Measurements from ENCODE around the gene TRIM63.

The TRIM63 gene

DNA sequence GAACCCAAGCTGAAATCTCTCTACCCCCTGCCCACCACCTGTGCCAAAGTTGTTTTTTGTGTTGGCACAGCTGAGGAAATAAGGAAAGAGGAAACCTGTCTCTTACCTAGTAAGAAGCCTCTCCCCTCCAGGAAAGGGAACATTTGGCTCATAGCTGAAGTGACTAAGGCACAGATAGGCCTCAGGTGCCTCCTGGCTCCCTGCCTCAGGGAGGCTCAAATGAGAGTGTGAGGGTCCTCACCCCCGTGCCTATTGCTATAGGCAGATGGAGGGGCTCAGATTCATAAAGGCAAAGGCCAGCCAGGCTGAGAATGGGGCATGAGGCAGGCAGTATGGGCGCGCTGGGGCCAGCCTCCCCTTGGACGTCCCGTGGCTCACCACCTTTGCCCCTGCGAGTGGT lies 29.0 kb downstream of the TRIM63 start:
- H3K4me1 ChIP-seq (ENCODE audit: control insufficient read depth, insufficient read depth, low read length), result no peaks in the 10 kb centered on the region
- no peaks in the 10 kb centered on the region for H3K9me3 ChIP-seq (ENCODE audit: control insufficient read depth, insufficient read depth, low read depth, low read length)
- CTCF ChIA-PET, result interaction anchor here (0.6 to 7.5 kb wide), 6 partner anchors 9 to 378 kb away, joined by 3 to 80 read pairs (median 4); no protein-coding TSS in a partner anchor
- POLR2A ChIA-PET, result no interaction called here
- H3K36me3 ChIP-seq (ENCODE audit: control insufficient read depth in 2 of 2, insufficient read depth in 1 of 2, low read length in 2 of 2), result no peaks in the 10 kb centered on the region
- no peak overlapping the region for H3K4me3 ChIP-seq (ENCODE audit: low read depth, low read length)
- TF ChIP-seq GLI4 (tag by site-specific recombination; IDR thresholded peaks at IDR 0.05) (no peak), TRIM28 (IDR thresholded peaks at IDR 0.05; ENCODE audit: borderline replicate concordance, low read length) (no peak), ZNF341 (tag by site-specific recombination; IDR thresholded peaks at IDR 0.05; ENCODE audit: low read depth) (no peak), ZSCAN23 (tag by site-specific recombination; IDR thresholded peaks at IDR 0.05) (no peak), ZBTB8A (tag by site-specific recombination; IDR thresholded peaks at IDR 0.05) (no peak), ZNF169 (tag by site-specific recombination; IDR thresholded peaks at IDR 0.05) (no peak), ZNF10 (tag by site-specific recombination; IDR thresholded peaks at IDR 0.05) (no peak), GFI1B (tag by site-specific recombination; IDR thresholded peaks at IDR 0.05) (no peak), ZNF416 (tag by site-specific recombination; IDR thresholded peaks at IDR 0.05) (no peak), ZNF792 (tag by site-specific recombination; IDR thresholded peaks at IDR 0.05) (no peak), ZIC2 (tag by site-specific recombination; IDR thresholded peaks at IDR 0.05) (no peak)
- TF ChIP-seq, protein P1, sequence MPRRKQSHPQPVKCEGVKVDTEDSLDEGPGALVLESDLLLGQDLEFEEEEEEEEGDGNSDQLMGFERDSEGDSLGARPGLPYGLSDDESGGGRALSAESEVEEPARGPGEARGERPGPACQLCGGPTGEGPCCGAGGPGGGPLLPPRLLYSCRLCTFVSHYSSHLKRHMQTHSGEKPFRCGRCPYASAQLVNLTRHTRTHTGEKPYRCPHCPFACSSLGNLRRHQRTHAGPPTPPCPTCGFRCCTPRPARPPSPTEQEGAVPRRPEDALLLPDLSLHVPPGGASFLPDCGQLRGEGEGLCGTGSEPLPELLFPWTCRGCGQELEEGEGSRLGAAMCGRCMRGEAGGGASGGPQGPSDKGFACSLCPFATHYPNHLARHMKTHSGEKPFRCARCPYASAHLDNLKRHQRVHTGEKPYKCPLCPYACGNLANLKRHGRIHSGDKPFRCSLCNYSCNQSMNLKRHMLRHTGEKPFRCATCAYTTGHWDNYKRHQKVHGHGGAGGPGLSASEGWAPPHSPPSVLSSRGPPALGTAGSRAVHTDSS (tag by site-specific recombination; IDR thresholded peaks at IDR 0.05), result no peak
- TF ChIP-seq, protein P2, sequence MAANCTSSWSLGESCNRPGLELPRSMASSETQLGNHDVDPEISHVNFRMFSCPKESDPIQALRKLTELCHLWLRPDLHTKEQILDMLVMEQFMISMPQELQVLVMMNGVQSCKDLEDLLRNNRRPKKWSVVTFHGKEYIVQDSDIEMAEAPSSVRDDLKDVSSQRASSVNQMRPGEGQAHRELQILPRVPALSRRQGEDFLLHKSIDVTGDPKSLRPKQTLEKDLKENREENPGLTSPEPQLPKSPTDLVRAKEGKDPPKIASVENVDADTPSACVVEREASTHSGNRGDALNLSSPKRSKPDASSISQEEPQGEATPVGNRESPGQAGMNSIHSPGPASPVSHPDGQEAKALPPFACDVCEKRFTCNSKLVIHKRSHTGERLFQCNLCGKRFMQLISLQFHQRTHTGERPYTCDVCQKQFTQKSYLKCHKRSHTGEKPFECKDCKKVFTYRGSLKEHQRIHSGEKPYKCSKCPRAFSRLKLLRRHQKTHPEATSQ (tag by site-specific recombination; IDR thresholded peaks at IDR 0.05), result no peak
- TF ChIP-seq, protein P3, sequence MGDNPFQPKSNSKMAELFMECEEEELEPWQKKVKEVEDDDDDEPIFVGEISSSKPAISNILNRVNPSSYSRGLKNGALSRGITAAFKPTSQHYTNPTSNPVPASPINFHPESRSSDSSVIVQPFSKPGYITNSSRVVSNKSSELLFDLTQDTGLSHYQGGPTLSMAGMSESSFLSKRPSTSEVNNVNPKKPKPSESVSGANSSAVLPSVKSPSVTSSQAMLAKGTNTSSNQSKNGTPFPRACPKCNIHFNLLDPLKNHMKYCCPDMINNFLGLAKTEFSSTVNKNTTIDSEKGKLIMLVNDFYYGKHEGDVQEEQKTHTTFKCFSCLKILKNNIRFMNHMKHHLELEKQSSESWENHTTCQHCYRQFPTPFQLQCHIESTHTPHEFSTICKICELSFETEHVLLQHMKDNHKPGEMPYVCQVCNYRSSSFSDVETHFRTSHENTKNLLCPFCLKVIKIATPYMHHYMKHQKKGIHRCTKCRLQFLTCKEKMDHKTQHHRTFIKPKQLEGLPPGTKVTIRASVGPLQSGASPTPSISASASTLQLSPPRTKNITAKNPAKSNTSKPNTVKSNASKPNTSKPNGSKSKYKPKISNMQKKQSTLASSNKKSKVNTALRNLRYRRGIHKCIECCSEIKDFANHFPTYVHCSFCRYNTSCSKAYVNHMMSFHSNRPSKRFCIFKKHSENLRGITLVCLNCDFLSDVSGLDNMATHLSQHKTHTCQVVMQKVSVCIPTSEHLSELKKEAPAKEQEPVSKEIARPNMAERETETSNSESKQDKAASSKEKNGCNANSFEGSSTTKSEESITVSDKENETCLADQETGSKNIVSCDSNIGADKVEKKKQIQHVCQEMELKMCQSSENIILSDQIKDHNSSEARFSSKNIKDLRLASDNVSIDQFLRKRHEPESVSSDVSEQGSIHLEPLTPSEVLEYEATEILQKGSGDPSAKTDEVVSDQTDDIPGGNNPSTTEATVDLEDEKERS (tag by site-specific recombination; IDR thresholded peaks at IDR 0.05), result no peak
- TF ChIP-seq, protein P4, sequence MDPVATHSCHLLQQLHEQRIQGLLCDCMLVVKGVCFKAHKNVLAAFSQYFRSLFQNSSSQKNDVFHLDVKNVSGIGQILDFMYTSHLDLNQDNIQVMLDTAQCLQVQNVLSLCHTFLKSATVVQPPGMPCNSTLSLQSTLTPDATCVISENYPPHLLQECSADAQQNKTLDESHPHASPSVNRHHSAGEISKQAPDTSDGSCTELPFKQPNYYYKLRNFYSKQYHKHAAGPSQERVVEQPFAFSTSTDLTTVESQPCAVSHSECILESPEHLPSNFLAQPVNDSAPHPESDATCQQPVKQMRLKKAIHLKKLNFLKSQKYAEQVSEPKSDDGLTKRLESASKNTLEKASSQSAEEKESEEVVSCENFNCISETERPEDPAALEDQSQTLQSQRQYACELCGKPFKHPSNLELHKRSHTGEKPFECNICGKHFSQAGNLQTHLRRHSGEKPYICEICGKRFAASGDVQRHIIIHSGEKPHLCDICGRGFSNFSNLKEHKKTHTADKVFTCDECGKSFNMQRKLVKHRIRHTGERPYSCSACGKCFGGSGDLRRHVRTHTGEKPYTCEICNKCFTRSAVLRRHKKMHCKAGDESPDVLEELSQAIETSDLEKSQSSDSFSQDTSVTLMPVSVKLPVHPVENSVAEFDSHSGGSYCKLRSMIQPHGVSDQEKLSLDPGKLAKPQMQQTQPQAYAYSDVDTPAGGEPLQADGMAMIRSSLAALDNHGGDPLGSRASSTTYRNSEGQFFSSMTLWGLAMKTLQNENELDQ (tag by site-specific recombination; IDR thresholded peaks at IDR 0.05; ENCODE audit: low read depth), result no peak
- TF ChIP-seq, protein P5, sequence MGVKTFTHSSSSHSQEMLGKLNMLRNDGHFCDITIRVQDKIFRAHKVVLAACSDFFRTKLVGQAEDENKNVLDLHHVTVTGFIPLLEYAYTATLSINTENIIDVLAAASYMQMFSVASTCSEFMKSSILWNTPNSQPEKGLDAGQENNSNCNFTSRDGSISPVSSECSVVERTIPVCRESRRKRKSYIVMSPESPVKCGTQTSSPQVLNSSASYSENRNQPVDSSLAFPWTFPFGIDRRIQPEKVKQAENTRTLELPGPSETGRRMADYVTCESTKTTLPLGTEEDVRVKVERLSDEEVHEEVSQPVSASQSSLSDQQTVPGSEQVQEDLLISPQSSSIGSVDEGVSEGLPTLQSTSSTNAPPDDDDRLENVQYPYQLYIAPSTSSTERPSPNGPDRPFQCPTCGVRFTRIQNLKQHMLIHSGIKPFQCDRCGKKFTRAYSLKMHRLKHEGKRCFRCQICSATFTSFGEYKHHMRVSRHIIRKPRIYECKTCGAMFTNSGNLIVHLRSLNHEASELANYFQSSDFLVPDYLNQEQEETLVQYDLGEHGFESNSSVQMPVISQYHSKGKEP (tag by site-specific recombination; IDR thresholded peaks at IDR 0.05), result no peak
- TF ChIP-seq, protein P6, sequence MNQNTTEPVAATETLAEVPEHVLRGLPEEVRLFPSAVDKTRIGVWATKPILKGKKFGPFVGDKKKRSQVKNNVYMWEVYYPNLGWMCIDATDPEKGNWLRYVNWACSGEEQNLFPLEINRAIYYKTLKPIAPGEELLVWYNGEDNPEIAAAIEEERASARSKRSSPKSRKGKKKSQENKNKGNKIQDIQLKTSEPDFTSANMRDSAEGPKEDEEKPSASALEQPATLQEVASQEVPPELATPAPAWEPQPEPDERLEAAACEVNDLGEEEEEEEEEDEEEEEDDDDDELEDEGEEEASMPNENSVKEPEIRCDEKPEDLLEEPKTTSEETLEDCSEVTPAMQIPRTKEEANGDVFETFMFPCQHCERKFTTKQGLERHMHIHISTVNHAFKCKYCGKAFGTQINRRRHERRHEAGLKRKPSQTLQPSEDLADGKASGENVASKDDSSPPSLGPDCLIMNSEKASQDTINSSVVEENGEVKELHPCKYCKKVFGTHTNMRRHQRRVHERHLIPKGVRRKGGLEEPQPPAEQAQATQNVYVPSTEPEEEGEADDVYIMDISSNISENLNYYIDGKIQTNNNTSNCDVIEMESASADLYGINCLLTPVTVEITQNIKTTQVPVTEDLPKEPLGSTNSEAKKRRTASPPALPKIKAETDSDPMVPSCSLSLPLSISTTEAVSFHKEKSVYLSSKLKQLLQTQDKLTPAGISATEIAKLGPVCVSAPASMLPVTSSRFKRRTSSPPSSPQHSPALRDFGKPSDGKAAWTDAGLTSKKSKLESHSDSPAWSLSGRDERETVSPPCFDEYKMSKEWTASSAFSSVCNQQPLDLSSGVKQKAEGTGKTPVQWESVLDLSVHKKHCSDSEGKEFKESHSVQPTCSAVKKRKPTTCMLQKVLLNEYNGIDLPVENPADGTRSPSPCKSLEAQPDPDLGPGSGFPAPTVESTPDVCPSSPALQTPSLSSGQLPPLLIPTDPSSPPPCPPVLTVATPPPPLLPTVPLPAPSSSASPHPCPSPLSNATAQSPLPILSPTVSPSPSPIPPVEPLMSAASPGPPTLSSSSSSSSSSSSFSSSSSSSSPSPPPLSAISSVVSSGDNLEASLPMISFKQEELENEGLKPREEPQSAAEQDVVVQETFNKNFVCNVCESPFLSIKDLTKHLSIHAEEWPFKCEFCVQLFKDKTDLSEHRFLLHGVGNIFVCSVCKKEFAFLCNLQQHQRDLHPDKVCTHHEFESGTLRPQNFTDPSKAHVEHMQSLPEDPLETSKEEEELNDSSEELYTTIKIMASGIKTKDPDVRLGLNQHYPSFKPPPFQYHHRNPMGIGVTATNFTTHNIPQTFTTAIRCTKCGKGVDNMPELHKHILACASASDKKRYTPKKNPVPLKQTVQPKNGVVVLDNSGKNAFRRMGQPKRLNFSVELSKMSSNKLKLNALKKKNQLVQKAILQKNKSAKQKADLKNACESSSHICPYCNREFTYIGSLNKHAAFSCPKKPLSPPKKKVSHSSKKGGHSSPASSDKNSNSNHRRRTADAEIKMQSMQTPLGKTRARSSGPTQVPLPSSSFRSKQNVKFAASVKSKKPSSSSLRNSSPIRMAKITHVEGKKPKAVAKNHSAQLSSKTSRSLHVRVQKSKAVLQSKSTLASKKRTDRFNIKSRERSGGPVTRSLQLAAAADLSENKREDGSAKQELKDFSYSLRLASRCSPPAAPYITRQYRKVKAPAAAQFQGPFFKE (tag by site-specific recombination; IDR thresholded peaks at IDR 0.05; ENCODE audit: borderline replicate concordance), result no peak
- TF ChIP-seq, protein P7, sequence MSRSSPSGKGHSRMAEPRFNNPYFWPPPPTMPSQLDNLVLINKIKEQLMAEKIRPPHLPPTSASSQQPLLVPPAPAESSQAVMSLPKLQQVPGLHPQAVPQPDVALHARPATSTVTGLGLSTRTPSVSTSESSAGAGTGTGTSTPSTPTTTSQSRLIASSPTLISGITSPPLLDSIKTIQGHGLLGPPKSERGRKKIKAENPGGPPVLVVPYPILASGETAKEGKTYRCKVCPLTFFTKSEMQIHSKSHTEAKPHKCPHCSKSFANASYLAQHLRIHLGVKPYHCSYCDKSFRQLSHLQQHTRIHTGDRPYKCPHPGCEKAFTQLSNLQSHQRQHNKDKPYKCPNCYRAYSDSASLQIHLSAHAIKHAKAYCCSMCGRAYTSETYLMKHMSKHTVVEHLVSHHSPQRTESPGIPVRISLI (tag by site-specific recombination; IDR thresholded peaks at IDR 0.05), result no peak
- no peak overlapping the region for H3K27ac ChIP-seq (ENCODE audit: extremely low read depth, low read depth, low read length)
